Cardiac septum (tissue), 1 donor: ENCODE data around the gene CDH19. TPM values are rescaled to one million over a fixed set of nuclear protein-coding genes. Genes with fewer than 3 reads are reported as not detected.

Experiments used
- DNase-seq: peaks from one replicate; pipeline ENCODE4 v3.0.0-alpha.2; 2020; ENCODE audit warnings: low spot score
- intact Hi-C: fragments of 100-400 bp; cut with DNase I; formaldehyde crosslinking; loops from one replicate; pipeline ENCODE4 v1.14.0; 2022
- total RNA-seq: library from RNA; stranded (reverse); fragmentation: NEBNext Ultra II Directional; extraction: Animal tissue kit (Norgen Biotek cat#: 25700); gene quantifications from one replicate; pipeline ENCODE4 v1.2.1, GENCODE V29; 2021
- donor health status: DM: no; HTN: no; CAD: no.

The CDH19 gene
- total RNA-seq, 1 donor from 2014 or later, result 14.8 TPM

DNA sequence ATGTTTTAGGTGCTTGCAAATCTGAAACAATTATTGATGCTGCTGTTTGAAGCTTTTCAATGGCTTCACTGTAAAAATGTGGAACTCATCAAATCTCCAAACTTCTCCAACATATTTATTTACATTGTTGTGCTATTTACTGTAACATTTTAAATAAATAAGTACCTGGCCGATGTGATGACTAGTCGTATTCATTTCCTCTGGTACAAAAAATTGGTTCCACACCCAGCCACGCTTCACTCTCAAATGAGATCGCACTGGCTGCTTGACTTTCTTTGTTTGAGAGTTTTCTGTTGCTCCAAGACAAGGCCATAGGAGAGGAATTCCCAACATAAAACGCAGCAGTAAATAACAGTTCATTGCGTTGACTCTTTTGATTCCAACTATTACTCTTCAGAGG lies 32.0 kb downstream of the CDH19 start:
- intact Hi-C loops, result no loop called here

DNA sequence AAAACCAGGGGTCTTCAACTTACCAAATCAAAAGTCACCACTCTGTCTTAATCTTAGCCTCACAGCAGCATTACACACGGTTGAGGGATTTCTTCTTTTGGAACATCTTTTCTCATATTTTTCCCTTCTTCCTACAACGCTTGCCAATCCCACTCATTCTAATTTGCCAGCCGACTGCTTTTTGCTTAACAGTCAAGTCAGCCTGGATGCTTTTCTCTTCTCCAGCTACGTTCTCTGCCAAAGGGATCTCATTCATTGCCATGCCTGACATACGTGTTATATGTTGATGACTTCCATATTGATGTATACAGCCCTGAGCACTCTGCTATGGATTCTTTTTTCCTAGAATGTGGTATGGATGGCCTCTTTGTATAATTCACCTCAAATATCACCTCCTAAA lies 37.3 kb downstream of the CDH19 start:
- DNase-seq, result no peak
- intact Hi-C loops, result no loop called here

More for the DNA sequence above, 32.0 kb downstream of the CDH19 start:
- DNase-seq, result no peak

DNA sequence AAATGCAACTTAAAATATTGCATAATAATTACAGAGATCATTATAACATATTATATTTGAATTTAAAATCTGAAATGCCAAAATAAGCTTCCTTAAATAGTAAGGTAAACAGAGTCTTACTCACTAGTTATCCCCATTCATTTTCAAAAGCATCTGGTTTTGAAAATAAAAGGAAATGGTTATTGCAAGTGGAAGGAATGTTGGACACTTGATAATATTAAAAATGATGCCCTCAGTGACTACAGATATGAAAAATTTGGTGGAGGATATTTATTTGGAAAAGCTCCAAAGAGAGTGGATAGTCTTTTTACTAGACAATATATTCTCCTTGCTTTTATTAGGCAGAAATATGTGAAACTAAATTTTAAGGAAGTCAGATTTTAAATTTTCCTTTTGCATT lies 39.7 kb downstream of the CDH19 start:
- no peak for DNase-seq
- intact Hi-C loops, result no loop called here

DNA sequence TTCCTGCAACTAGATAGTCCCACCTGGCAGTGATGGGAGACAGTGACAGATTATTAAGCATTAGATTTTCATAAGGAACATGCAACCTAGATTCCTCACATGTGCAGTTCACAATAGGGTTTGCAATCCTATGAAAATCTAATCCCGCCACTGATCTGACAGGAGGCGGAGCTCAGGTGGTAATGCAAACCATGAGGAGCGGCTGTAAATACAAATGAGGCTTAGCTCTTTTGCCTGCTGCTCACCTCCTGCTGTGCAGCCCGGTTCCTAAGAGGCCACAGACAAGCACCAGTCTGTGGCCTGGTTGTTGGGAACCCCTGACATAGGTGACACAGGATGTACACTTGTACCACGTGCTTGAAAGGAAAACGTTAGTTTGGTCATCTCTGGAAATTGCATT lies 41.6 kb downstream of the CDH19 start:
- no peak for DNase-seq
- intact Hi-C loops, result no loop called here

DNA sequence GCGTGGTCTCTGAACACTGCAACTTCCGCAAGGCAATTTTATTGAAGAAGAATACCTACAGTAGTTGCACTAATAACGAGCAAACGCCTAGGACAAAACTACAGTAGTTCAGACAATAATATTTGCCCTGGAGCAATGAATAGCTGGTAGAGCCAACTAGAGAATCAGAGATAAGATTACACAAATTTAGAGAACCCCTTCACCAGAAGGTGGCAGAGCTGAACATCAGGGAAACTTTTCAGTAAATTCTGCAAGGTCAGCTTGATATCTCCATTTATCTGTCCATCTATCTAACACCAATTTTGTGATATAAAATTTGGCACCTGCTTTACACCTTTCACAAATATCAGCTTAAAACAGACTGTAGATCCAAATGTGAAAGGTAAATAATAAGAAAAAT lies 43.8 kb downstream of the CDH19 start:
- no peak for DNase-seq
- intact Hi-C loops, result no loop called here

DNA sequence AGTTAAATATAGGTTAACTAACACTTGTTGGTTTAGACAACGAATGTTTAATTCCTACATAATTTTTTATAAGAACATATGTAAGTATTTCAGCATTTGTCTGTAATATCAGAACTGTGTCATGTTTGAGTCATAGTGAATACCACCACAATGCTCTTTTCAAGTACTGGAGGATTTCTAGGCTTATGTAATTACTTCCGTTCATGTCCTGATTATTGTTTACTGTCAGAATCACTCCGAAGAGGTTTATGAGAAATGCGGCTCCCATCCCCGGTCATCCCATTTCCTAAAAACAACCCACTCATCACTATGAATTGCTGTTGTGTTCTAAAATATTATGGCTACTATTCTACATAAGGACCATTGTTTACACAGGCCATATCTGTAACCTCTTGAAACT lies 45.1 kb downstream of the CDH19 start:
- intact Hi-C loops, result no loop called here
- no peak for DNase-seq

DNA sequence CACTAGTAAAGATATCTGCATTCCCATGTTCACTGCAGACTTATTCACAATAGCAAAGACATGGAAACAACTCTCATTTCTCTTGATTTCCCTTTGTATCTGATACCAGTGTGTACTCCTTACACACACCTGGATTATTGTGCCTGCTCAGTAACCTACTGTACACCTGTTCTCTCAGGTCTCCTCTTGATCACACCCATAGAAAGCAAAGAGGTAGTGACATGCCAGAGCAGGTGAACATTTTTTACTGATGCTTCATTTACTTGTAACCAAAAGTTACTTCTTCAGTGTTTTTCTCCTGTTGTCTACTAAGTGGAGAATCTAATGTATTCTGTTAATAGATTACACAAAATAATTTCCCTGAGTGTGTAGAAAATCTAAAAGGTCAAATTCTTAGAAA lies 46.8 kb downstream of the CDH19 start:
- no peak for DNase-seq

DNA sequence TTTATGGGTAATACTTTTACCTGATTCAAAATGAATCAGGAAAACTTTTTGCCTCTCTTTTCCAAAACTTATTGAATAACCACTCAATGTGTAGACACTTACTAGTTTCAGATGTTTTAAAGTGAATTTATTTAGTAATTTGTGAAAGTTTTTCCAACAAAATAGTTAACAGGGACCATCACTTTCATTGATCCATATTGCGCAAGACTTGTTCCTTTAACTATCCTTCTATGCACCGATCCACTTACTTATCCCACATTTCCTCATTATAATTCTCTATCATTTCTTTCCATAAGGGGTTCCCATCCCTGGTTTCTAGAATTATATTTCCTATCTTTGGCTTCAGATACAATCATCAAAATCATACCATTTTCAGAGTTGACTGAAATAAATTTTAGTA lies 48.3 kb downstream of the CDH19 start:
- intact Hi-C loops, result no loop called here
- DNase-seq, result no peak

More for the DNA sequence above, 46.8 kb downstream of the CDH19 start:
- intact Hi-C loops, result no loop called here

DNA sequence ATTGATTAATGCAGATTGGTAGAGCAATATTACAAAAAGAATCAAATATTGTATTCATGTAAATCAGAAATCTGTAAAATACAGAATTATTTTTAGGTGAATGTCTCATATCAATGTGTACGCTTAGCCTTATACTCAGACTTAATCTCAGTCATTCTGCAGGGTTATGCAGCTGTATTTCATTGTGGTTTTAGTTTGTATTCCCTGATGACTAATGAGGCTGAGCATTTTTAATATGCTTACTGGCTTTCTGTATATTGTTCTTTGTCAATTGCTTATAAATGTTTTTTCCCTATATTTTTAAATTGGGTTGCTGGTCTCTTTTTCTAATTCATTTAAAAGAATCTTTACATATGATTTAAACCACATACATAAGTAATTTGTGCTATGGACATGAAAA lies 50.1 kb downstream of the CDH19 start:
- no peak for DNase-seq
- intact Hi-C loops, result no loop called here

DNA sequence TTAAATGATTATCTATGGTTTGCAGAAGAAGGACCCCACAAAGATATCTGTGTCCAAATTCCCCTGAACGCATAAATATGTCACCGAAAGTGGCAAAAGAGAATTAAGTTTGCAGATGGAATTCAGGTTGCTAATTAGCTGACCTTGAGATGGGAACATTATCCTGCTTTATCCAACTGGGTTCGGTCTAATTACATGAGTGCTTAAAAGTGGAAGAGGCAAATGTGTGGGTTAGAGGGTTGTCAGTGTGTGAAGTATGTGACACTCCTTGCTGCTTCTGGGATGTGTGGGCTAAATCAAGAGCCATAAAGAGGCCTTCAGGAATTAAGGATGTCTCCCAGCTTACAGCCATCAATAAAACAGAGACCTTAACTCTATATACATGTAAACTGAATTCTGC lies 53.5 kb downstream of the CDH19 start:
- no peak for DNase-seq
- intact Hi-C loops, result no loop called here

DNA sequence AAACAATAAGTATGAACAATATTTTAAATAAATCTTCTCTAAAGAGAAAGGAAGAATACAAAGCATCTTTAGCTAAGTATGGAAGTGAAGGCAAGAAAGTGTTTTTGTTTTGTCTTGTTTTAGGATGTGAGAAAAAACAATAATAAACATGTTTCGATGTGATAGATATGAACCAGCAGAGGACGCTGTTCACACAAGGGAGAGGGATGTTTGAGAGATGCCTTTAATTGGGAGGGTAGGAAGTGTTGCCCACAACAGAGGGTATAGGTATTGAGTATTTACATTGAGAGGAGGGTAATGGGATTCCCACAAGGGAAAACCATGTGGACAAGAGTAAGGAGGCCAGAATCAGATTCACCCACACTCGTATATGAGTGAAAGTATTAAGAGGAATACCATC lies 55.1 kb downstream of the CDH19 start:
- intact Hi-C loops, result no loop called here
- no peak for DNase-seq

DNA sequence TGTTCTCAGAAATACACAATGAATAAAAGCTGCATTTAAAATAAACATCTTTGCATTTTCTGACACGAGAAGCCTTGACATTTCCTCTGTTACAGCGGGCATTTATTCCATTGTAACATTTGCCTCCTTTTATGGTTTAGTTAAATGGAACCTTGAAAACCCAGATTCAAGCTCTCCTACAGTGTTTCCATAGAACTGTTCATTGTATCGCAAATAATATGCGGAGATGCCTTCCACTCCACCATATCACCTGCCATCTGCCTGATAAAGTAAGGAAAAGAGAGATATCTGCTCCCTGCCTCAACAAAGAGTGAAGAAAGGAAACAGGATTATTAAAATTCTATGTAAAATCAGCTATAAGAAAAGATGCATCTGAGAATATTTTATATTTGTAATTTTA lies 69.8 kb downstream of the CDH19 start:
- intact Hi-C loops, result no loop called here
- DNase-seq, result no peak

DNA sequence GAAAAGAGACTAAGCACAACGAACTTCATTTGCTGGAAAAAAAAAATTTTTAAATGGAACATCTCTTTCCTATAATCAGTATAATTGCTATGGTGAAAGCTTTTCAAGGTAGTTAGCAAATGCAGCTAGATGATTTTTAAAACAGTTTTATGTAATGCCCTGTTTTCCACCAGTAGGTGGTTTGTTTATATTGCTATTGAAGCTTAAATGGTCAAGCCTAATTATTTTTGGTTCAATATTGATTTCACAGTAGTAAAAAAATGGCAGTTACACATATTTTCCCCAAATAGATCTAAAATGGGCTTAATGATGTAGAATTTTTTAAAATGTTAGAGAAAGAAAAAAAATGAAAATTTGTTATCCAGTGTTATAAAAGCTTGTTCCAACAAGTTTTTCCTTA lies 70.2 kb downstream of the CDH19 start:
- intact Hi-C loops, result no loop called here
- no peak for DNase-seq

DNA sequence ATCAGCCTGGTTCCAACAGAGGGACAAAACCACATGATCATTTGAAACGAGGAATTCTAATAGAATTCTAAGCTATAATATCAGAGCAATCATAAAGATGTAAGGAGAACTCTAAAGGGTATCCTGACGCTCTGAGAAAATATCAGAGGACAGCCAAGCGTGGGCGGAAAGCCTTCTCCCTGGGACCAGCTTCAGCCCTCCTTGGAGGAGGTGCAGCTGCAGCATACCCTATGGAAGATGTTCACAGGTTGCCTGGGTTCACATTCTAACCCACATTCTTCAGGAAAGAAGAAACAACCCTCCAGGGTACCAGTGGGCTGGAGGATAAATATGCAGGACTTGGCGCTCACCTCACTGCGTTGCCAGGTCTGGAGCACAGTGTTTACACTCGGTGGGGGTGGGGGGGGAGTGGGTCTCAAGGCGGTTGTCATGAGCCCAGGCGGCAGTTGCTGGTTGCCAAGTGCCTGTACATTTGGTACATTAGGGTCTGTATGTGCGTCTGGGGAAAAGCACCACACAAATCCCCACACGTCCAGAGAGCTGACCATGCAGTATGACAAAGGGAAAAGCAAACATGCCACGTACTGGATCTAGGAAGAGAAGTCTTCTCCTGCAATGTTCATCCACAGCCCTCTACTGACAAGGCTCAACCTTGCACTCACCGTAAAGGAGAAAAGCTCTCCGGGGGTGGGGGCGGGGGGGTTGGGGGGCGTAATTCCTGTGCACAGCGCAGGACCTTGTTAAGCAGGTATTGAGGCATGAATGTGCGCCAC lies 80.5 kb downstream of the CDH19 start:
- intact Hi-C loops, result no loop called here
- DNase-seq, result no peak

DNA sequence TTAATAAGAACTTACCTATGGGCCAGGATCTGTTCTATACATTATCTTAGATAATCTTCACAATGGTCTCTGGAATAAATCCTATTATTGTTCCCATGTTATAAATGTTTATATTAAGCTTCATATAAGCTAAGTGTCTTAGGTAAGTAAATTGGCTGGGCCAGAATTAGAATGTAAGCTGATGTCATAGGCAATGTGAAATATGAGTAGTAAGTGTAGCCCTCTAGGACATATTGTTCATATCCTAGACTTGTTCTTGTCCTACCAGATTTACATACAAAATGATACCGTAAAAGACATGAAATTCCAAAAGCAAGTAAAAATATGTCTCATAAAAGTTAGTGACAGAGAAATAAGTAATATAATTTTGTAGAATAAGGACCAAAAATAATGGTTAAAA lies 89.9 kb downstream of the CDH19 start:
- intact Hi-C loops, result no loop called here
- DNase-seq, result no peak

DNA sequence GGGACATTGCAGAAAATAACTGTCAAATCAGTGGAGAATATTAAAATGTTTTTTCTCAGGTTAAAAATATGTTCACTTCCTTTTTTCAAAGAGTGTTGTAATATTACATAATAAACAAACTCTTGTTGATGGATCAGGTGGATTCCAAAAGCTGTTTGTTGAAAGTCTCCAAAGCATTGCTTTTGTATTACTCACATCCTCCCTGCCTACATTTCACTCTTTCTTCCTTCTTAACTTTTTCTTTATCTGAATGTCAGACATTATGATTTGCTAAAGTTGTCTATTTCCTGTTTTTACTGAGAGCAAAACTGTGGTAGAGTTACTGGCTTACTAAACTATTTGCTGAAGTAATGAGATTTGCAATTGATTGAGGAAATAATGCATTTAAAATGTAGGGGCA lies 92.1 kb downstream of the CDH19 start:
- no peak for DNase-seq
- intact Hi-C loops, result no loop called here

DNA sequence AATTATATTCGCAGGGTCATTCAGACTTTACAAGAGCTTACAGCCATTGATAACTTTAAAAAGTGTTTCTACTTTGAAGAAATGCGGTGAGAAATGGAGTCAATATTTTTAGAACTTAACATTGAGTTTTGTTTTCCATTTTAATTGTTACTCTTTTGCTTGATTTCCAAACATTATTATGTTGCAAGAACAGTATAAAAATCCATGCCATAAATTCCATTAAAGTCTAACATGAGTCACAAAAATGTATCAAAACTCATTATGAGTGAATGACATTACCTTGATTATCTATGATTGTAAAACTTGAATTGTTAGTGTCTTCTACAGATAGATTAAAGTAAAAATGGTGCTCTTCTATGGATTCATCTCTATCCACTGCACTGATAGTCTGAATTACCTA lies 92.6 kb downstream of the CDH19 start:
- no peak for DNase-seq
- intact Hi-C loops, result no loop called here

DNA sequence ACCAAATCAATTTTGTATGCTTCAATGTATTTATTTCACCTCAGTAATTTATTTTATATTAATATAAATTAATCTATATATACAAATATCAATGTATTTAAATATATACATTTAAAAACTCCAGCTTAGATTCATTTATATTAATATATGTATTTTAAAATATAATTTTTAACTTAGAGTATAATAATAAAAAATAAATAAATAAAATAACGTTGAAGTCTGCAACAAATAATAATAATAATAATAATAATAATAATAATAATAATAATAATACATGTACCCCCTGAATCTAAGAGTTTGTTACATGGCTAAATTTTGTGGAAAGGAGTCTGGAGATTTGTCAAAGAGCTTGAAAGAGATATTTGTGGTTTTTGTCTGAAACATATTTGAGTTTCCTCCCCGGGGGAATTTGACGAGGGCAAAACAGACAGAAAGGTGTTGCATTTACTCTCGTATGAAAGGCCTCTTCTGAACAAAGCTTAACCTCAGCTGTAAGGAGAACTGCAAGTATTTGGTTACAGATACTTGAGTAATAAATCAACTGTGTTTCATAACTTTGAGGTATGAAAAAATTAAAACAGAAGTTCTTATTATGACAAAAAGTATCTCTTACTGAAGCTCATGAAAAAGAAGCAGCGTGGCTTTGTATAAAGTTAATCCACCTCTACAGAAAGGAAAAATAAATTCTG lies 93.4 kb downstream of the CDH19 start:
- intact Hi-C loops, result no loop called here

DNA sequence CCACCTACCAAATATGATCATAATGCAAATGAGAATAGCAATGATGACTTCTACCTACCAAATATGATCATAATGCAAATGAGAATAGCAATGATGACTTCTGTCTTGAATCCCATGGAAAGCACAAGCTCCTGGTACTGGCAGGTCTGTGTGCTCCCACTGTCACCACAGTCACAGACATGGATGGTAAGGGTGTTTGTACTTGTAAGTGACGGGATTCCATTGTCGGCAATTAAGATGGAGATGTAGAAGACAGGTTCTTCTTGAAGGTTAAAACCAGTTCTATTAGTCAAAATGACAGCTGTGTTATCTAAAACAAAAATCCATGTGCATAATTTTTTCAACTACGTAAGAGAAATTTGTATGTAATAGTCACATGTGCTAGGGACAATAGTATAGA lies 95.0 kb downstream of the CDH19 start:
- DNase-seq, result no peak
- intact Hi-C loops, result no loop called here

More for the DNA sequence above, 93.4 kb downstream of the CDH19 start:
- DNase-seq, result no peak

DNA sequence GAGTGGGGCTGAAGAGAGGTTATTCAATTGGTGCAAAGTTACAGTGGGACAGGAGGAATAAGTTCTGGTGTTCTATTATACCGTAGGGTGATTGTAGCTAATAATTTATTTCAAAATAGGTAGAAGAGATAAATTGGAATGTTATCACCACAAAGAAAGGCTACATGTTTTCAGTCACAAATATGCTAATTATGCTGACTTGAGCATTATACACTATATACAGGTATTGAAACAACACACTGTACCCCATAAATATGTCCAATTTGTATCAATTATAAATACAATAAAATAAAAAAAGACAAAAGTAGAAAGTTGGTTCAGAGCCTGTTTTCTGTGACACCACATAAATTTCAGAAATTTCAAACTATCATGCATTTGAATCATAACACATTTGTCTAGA lies 97.7 kb downstream of the CDH19 start:
- intact Hi-C loops, result no loop called here
- DNase-seq, result no peak

DNA sequence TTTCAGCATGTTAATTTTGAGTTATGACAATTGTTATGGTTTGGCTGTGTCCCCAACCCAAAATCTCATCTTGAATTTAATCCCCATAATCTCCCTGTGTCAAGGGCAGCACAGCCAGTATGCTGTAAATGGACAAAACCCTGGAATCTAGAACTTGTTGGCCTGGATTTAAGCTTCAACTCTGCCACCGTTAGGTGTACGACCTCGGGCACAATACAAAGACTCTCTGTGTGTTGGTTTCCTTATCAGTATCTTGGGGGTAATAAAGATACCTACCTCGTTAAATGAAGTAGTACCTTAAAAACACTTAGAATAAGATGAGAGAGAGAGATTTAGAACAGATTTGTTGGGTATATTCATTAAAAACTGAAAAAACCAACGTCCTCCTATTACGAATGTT lies 106.5 kb downstream of the CDH19 start:
- DNase-seq, result no peak
- intact Hi-C loops, result loop anchor here (5.0 to 10.0 kb wide), 2 partner anchors 533 to 770 kb away; no protein-coding TSS in a partner anchor
